Measurements from ENCODE around the gene CLEC4E.

DNA sequence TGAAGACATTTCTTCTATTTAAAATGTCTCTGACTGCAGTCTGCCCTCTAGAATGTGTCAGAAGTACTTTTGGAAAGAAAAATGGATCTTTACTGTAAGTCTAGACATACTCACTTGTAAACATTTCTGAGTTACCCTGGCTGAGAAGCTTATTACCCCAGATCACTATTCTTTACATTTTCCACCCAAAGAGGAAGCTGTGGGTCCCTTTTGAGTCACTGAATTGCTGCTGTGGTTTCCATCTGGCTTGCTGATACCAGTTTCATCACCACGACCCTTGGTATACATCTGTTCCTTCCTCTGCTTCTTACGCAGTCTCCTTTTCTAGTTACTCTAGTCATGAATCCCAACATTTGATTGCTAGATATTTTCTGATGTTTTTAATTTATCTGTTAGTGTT, 47.6 kb downstream of the CLEC4E start:
- TF ChIP-seq POLR2A (IDR thresholded peaks at IDR 0.05; ENCODE audit: low read depth, low read length) (no peak), RCOR1 (IDR thresholded peaks at IDR 0.05; ENCODE audit: insufficient replicate concordance, low read length) (no peak), CTCF (conservative IDR thresholded peaks at IDR 0.05; ENCODE audit: low read depth, low read length) (no peak), MXI1 (IDR thresholded peaks at IDR 0.05; ENCODE audit: borderline replicate concordance, low read depth, low read length) (no peak), SMC3 (IDR thresholded peaks at IDR 0.05; ENCODE audit: low read depth, low read length) (no peak), CEBPB (IDR thresholded peaks at IDR 0.05; ENCODE audit: low read depth, low read length) (no peak), RAD21 (IDR thresholded peaks at IDR 0.05; ENCODE audit: low read length) (no peak), ELK1 (IDR thresholded peaks at IDR 0.05; ENCODE audit: borderline replicate concordance, low read depth, low read length) (no peak), BHLHE40 (IDR thresholded peaks at IDR 0.05; ENCODE audit: low read depth, low read length) (no peak), FOS (IDR thresholded peaks at IDR 0.05; ENCODE audit: low read depth, low read length) (no peak)

Data from IMR-90 (cell line).